Amniotic stem cell (primary cell): Measurements from ENCODE around the gene AGPAT3.

ENCODE experiments used
- DNase-seq: peaks from one replicate; lab custom pipeline; 2025; lab: John Stamatoyannopoulos, UW

AGPAT3 gene

GRCh38 chr21:43922949-43923348 lies 57.9 kb downstream of the AGPAT3 start:
- no peak for DNase-seq

GRCh38 chr21:43923391-43923790 lies 58.4 kb downstream of the AGPAT3 start:
- DNase-seq, result no peak

GRCh38 chr21:43924421-43925095 lies 59.5 kb downstream of the AGPAT3 start:
- no peak for DNase-seq

GRCh38 chr21:43925096-43925481 lies 60.1 kb downstream of the AGPAT3 start:
- no peak for DNase-seq

GRCh38 chr21:43925609-43926008 lies 60.6 kb downstream of the AGPAT3 start:
- no peak for DNase-seq

- DNase-seq, result no peak
Measured at GRCh38 chr21:43926196-43926595, 61.2 kb downstream of the AGPAT3 start.

- no peak for DNase-seq
Measured at GRCh38 chr21:43927591-43928221, 62.7 kb downstream of the AGPAT3 start.

GRCh38 chr21:43928222-43929125 lies 63.5 kb downstream of the AGPAT3 start:
- no peak for DNase-seq

- DNase-seq, result no peak
Measured at GRCh38 chr21:43929217-43929971, 64.4 kb downstream of the AGPAT3 start.

- no peak for DNase-seq
Measured at GRCh38 chr21:43930074-43930847, 65.2 kb downstream of the AGPAT3 start.

- no peak for DNase-seq
Measured at GRCh38 chr21:43930848-43931375, 65.9 kb downstream of the AGPAT3 start.

GRCh38 chr21:43931489-43931888 lies 66.5 kb downstream of the AGPAT3 start:
- no peak for DNase-seq

- DNase-seq, result no peak
Measured at GRCh38 chr21:43932005-43932404, 67.0 kb downstream of the AGPAT3 start.

GRCh38 chr21:43933199-43933598 lies 68.2 kb downstream of the AGPAT3 start:
- no peak for DNase-seq

- no peak for DNase-seq
Measured at GRCh38 chr21:43933680-43934079, 68.7 kb downstream of the AGPAT3 start.

- DNase-seq, result no peak
Measured at GRCh38 chr21:43934116-43934515, 69.1 kb downstream of the AGPAT3 start.

GRCh38 chr21:43934716-43935705 lies 70.0 kb downstream of the AGPAT3 start:
- no peak for DNase-seq

- no peak for DNase-seq
Measured at GRCh38 chr21:43935711-43936110, 70.7 kb downstream of the AGPAT3 start.

- no peak for DNase-seq
Measured at GRCh38 chr21:43936247-43936967, 71.4 kb downstream of the AGPAT3 start.
